DND-41 (cell line): ENCODE measurements around the gene THSD4.

ENCODE experiments used
- ATAC-seq: fragments of 200-7000 bp; cut with Tn5 transposase; 3 replicates; pipeline ENCODE4 v1.9.1; 2021; ENCODE audit warnings: low read depth; ENCODE audit not compliant: insufficient read depth
- DNase-seq: peaks from one replicate; pipeline ENCODE4 v3.0.0-alpha.2; 2020
- H2AFZ ChIP-seq: 2 replicates; pipeline ENCODE4 v1.6.0; 2012; ENCODE audit warnings: low read depth, low read length
- H3K27ac ChIP-seq: 2 replicates; pipeline ENCODE4 v1.5.1; 2012; ENCODE audit warnings: low read length, inconsistent platforms
- H3K27me3 ChIP-seq: fragments of 200-600 bp; sonication (generic); 2 replicates; pipeline ENCODE4 v1.6.0; 2012; ENCODE audit warnings: low read length, mild to moderate bottlenecking, inconsistent platforms; ENCODE audit not compliant: insufficient read depth, poor library complexity
- H3K36me3 ChIP-seq: 2 replicates; pipeline ENCODE4 v1.5.1; 2012; ENCODE audit warnings: low read length, inconsistent platforms; ENCODE audit not compliant: insufficient read depth
- H3K4me1 ChIP-seq: 2 replicates; pipeline ENCODE4 v1.5.1; 2012; ENCODE audit warnings: mild to moderate bottlenecking, low read length; ENCODE audit not compliant: insufficient read depth
- H3K4me2 ChIP-seq: 2 replicates; pipeline ENCODE4 v1.6.0; 2012; ENCODE audit warnings: mild to moderate bottlenecking, moderate library complexity, low read length, inconsistent platforms; ENCODE audit not compliant: insufficient read depth
- H3K4me3 ChIP-seq, 2 experiments: fragments of 200-600 bp in 1 of 2; shearing (Covaris generic) in 1 of 2; 2 replicates each; pipeline ENCODE4 v1.5.1; 2012 to 2016; ENCODE audit warnings: inconsistent platforms in 2 of 2, low read length in 2 of 2, mild to moderate bottlenecking in 2 of 2, low read depth in 1 of 2, moderate library complexity in 1 of 2
- H3K79me2 ChIP-seq: 2 replicates; pipeline ENCODE4 v1.6.0; 2012; ENCODE audit warnings: low read length, inconsistent platforms; ENCODE audit not compliant: insufficient read depth
- H3K9ac ChIP-seq: 2 replicates; pipeline ENCODE4 v1.6.0; 2012; ENCODE audit warnings: low read depth, mild to moderate bottlenecking, inconsistent platforms, low read length, moderate library complexity
- H3K9me3 ChIP-seq: 2 replicates; pipeline ENCODE4 v1.5.1; 2012; ENCODE audit warnings: low read length, moderate library complexity, mild to moderate bottlenecking, inconsistent platforms; ENCODE audit not compliant: insufficient read depth, severe bottlenecking
- H4K20me1 ChIP-seq: 2 replicates; pipeline ENCODE4 v1.6.0; 2012; ENCODE audit warnings: low read length; ENCODE audit not compliant: insufficient read depth
- CTCF ChIP-seq: IDR thresholded peaks from 2 replicates; pipeline ENCODE4 v1.5.1; 2012; ENCODE audit warnings: borderline replicate concordance, low read length, moderate library complexity, mild to moderate bottlenecking; ENCODE audit not compliant: poor library complexity, severe bottlenecking; ENCODE audit errors: extremely low read depth
- EZH2 ChIP-seq: IDR thresholded peaks from 3 replicates; pipeline ENCODE4 v1.6.1; 2012; ENCODE audit warnings: borderline replicate concordance, low read depth, mild to moderate bottlenecking, moderate library complexity, low read length, inconsistent platforms; ENCODE audit not compliant: severe bottlenecking

Gene THSD4

GRCh38 chr15:71650603-71651002, 535.3 kb downstream of the THSD4 start:
- no peak overlapping the region for H3K4me3 ChIP-seq
- TF ChIP-seq EZH2 (no peak), CTCF (no peak)
- no peak for ATAC-seq
- H2AFZ ChIP-seq: no peak overlapping the region
- no peak overlapping the region for H3K4me2 ChIP-seq
- H4K20me1 ChIP-seq: no peaks in the 10 kb centered on the region
- no peak overlapping the region for H3K9ac ChIP-seq
- no peaks in the 10 kb centered on the region for H3K79me2 ChIP-seq
- DNase-seq: no peak
- H3K4me1 ChIP-seq: no peaks in the 10 kb centered on the region
- no peaks in the 10 kb centered on the region for H3K9me3 ChIP-seq
- no peaks in the 10 kb centered on the region for H3K36me3 ChIP-seq
- no peaks in the 10 kb centered on the region for H3K27me3 ChIP-seq
- no peak overlapping the region for H3K27ac ChIP-seq

- no peaks in the 10 kb centered on the region for H4K20me1 ChIP-seq
- H3K79me2 ChIP-seq: no peaks in the 10 kb centered on the region
- H3K4me1 ChIP-seq: no peaks in the 10 kb centered on the region
- no peak overlapping the region for H3K27ac ChIP-seq
- H3K27me3 ChIP-seq: no peaks in the 10 kb centered on the region
- no peak overlapping the region for H3K9ac ChIP-seq
- no peaks in the 10 kb centered on the region for H3K36me3 ChIP-seq
- no peak overlapping the region for H2AFZ ChIP-seq
- peak; percentile 44 for TF ChIP-seq CTCF
- no peak for TF ChIP-seq EZH2
- no peaks in the 10 kb centered on the region for H3K9me3 ChIP-seq
- no peak overlapping the region for H3K4me3 ChIP-seq
- H3K4me2 ChIP-seq: no peak overlapping the region
- DNase-seq: no peak
- ATAC-seq: no peak
Measured at GRCh38 chr15:71651750-71652186, 536.5 kb downstream of the THSD4 start.

- no peaks in the 10 kb centered on the region for H3K36me3 ChIP-seq
- H3K27me3 ChIP-seq: no peaks in the 10 kb centered on the region
- DNase-seq (no peak), ATAC-seq (no peak)
- no peak overlapping the region for H3K4me2 ChIP-seq
- no peak overlapping the region for H3K9ac ChIP-seq
- H3K79me2 ChIP-seq: no peaks in the 10 kb centered on the region
- no peaks in the 10 kb centered on the region for H3K4me1 ChIP-seq
- no peak overlapping the region for H2AFZ ChIP-seq
- TF ChIP-seq CTCF (no peak), EZH2 (no peak)
- H3K27ac ChIP-seq: no peak overlapping the region
- H3K9me3 ChIP-seq: no peaks in the 10 kb centered on the region
- no peaks in the 10 kb centered on the region for H4K20me1 ChIP-seq
- H3K4me3 ChIP-seq: no peak overlapping the region
Measured at GRCh38 chr15:71654042-71654719, 538.9 kb downstream of the THSD4 start.

GRCh38 chr15:71654720-71655174, 539.5 kb downstream of the THSD4 start:
- no peak for ATAC-seq
- no peaks in the 10 kb centered on the region for H3K9me3 ChIP-seq
- no peak overlapping the region for H3K9ac ChIP-seq
- no peaks in the 10 kb centered on the region for H3K27me3 ChIP-seq
- no peak overlapping the region for H2AFZ ChIP-seq
- no peaks in the 10 kb centered on the region for H4K20me1 ChIP-seq
- H3K79me2 ChIP-seq: no peaks in the 10 kb centered on the region
- no peak overlapping the region for H3K4me3 ChIP-seq
- no peak overlapping the region for H3K27ac ChIP-seq
- no peaks in the 10 kb centered on the region for H3K4me1 ChIP-seq
- no peaks in the 10 kb centered on the region for H3K36me3 ChIP-seq
- H3K4me2 ChIP-seq: no peak overlapping the region
- DNase-seq: no peak
- TF ChIP-seq CTCF (no peak), EZH2 (no peak)
